Medulla oblongata (tissue), 1 donor: ENCODE data around the gene GSTO2.

Experiments
- DNase-seq: peaks from one replicate; pipeline ENCODE4 v3.0.0-alpha.2; 2015; ENCODE audit errors: extremely low spot score

GSTO2 gene

GRCh38 chr10:104325436-104326435 lies 56.8 kb downstream of the GSTO2 start:
- DNase-seq, result peak; percentile 60

GRCh38 chr10:104326991-104327610 lies 58.1 kb downstream of the GSTO2 start:
- no peak for DNase-seq

DNA sequence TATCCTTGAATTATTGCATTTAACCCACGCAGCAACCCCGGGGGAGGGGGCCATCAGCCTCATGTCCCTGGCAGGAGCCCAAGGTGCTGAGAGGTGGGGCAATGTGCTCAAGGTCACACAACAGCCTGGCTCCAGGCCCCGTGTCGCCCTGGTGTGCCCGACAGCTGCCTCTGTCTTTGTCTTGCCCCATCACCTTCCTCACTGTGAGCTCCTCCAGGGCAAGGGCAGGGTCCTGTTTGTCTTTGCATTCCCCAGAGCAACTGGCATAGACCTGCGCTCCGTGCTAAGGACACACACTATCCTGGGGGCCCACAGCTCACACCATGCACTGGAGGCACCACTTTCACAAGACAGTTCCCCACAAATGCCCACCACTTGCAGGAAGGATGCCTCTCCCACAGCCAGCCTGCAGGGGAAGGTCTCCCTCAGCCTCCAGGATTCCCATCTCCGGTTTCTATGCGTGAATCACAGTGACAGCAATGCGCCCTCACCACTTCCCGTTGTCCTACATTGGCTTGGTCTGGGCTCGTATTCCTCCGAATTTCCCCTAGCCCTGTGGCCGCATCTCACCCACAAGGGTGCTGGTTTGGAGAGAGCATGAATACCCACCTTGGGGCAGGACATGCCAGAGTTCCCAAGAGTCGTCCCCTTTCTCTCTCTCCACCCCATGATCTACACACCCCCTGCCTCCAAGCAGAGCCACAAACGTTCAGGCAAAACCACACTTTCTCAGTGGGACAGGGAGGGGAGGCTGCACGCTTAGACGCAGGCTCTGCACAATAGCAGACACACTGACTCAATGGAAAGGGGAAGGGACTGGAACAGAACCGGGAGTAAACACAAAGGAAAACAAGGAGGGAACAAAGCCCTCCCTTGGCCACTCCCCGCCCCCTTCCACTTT lies 59.0 kb downstream of the GSTO2 start:
- DNase-seq, result peak; percentile 67

DNA sequence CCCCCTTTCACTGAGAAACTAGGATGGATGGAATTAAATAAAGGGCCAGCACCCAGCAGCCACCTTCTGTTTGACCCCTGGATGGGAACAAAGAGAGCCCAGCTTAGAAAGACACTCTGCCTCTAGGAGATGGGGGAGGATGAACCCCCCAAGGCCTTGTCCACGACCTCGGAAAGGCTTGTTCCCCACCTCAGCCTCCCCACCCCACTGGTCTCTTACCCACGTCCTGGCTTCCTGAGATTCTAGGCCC lies 59.6 kb downstream of the GSTO2 start:
- DNase-seq, result no peak

DNA sequence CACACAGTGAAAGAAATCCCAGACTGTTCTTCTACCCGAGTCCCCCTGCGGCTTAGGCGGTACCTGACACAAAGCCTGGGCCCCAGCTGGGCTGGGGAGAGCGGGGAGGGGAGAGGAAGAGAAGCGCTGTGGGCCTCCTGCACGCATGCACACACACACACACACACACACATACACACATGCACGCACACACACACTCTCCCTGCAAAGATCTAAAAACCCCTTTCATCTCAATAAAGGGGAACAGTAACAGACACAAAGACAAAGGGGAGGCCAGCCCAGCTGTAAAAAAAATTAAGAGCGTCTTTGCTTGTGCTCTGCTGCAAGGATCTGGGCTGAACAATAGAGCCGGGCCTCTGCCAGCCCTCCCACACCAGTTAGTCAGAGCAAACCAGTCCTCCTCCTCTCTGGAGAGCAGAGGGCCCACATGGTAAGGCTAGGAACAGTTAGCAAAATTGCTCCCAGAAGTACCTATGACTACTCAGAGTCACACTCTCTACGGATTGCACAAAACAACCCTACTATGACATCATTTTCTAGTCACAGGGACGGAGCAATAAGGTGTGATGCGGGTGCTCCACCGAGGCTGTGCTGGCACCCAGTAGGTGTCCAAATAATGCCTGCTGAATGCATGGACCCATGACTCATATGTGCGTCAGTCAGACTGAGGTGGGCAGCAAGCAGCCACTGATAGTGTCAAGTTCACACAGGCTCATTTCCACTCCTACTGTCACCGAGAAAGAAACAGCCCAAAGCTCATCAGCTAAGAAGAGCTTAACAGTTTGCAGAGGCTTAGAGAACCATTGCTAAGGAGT lies 60.1 kb downstream of the GSTO2 start:
- DNase-seq, result peak; percentile 65

GRCh38 chr10:104329735-104330134 lies 60.8 kb downstream of the GSTO2 start:
- DNase-seq, result no peak

DNA sequence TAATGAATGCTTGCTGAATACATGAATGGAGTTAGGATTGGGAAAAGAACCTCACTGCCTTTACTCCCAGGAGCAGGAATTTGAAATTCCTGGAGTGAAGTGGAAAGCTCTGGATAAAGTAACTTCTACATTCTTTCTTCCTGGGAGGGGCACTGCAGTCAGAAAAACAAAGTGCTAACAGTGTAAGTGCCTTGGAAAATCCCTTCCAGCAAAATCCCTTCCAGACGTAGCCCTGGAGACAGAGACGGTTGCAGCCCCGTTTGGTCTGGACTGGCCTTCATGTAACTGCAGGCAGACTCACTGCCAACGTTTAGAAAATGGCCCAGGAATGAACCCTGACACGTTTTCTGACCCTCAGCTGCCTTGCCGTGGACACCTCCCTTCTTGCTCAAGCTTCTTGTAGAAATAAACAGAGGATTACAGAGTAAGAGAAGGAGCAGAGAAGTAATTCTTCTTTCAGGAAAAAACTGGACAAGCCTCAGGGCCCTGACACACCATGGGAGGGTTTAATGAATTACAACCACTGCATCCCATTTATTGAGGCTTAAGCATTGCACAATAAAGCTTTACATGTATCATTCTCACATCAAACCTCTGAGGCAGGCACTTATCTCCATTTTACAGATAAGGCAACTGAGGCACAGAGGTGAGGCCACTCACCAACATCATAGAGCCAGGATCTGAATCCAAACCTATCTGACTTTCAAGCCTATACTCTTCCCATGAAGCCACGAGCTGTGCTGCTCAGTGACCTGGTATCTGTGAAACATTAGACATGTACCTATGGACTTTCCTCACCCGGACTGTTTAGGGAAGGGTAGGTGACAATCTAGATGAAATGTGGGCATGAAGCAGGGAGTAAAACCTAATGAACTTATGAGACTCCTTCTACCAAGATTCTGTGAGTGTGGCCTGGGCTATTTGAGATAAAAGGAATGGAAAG lies 61.5 kb downstream of the GSTO2 start:
- peak; percentile 66 for DNase-seq

DNA sequence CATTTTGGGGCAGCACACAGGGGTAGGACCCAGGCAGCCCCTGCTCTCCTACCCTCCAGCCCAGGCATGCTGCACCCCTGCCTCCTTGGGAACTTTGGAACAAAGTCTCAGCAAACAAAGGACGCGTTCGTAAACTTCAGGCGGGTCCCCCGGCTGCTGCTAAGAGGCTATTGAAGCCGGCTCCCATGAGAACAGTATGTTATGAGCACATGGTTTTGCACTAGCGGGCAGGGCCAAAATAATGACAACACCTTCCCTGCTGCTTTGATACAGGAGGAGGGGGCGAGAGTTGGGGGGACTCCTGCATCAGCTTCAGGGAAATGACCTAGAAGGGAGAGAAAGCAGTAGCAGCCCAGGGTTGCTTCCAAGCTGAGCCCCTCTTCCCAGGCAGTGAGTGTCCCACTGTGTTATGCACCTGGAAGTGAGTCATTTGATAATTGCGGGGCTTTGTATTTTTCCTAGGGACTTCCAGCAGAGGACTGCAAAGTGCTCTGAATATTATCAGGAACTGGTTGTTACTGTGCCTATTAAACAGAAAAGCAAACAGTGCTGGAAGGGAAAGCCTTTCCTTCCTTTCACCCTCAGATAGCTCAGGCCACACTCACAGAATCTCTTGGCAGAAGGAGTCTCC lies 62.3 kb downstream of the GSTO2 start:
- peak; percentile 45 for DNase-seq

DNA sequence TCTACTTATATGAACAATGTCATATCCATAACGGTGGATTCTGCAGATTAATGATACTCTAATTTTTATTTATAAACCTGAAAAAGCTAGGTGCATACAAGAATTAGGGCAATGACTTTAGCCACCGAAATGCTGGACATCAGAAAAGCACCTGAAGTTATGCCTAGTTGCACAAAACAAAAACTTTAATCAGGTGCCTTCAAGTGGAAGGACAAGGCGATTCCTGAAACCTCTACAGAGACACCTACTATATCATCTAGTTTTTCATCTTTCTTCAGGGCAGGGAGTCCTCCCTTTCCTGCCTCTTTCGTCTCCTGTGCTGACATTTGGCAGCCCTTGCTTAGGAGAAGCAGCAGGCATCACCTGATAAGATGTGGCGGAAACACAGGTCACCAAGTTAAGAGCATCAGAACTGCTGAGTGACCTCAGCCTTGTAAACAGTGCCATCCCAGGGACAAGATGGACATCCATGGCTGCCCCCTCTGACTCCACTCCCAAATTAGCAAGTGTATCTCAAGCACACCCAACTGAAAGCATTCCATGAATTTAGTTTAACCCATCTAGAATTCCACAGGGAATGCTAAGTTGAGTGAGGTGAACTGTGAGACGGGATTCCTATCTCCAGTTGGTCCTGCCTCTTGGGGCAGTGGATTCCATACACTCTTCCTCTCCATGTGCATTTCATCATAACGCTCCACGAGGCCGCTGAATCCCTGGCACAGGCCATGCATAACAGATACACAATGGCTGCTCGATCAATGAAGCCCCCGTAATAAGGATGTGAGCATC lies 63.5 kb downstream of the GSTO2 start:
- no peak for DNase-seq

- DNase-seq, result no peak
Measured at GRCh38 chr10:104333032-104333727, 64.2 kb downstream of the GSTO2 start.

DNA sequence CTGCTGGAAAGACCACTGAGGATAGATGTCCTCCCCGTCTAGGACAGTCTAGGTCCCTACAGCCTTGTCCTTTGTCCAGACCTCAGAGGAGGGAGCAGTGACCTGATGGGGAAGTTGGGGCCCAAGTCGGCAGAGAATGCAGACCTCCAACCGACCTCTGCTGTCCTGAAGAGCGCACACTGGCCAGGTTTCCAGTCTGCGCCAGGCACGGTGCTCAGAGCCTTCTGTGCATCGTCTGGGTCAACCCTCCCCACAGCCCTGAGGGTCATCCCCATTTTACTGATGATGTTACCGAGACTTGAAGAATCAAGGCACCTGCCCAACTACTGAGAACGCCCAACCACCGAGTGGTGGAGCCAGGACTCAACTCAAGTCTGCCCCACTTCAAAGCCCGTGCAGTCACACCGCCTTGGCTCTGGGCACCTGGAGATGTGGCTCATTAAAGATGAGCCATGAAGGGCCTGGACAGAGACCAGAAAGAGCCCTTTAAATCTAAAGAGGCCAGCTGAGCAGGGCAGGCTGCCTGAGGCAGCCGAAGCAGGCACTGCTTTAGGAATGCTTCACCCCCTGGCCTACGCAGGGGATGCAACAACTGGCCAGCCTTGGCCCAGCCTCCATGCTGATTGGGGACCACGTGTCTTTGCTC lies 64.9 kb downstream of the GSTO2 start:
- DNase-seq, result no peak

- no peak for DNase-seq
Measured at GRCh38 chr10:104334561-104334960, 65.6 kb downstream of the GSTO2 start.

DNA sequence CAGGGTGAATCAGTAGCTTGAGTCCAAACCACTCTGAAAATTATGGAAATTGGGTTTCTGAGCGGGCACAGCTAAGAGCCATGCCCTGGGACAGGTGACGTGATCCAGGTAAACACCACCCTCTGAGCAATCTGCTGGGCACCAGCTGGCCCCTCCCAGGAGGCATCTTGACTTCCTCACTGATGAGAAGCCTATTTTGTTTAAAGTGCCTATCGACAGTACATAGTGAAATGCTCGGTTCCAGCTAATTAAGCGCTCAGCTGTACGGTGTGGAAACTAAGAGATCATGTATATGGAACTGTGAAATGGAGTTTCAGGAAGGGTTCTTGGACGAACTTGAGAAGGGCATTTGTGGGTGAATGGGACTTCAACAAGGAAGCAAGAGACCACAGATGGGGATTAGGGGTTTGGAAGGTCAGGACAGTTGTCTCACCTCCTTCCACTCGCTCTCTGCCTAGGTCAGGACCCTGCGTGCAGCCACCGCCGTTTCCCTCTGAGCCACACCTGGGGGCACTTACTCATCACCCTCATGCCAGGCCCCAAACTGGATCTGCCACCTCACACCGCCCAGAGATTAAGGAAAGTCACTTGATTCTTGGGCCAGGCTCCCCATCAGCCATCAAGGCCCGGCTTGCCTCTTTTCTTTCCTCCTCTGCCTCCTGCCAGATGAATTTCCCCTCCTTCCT lies 66.1 kb downstream of the GSTO2 start:
- DNase-seq, result no peak

- DNase-seq, result no peak
Measured at GRCh38 chr10:104336821-104337467, 68.0 kb downstream of the GSTO2 start.

- peak; percentile 62 for DNase-seq
Measured at GRCh38 chr10:104337521-104337984, 68.6 kb downstream of the GSTO2 start.

DNA sequence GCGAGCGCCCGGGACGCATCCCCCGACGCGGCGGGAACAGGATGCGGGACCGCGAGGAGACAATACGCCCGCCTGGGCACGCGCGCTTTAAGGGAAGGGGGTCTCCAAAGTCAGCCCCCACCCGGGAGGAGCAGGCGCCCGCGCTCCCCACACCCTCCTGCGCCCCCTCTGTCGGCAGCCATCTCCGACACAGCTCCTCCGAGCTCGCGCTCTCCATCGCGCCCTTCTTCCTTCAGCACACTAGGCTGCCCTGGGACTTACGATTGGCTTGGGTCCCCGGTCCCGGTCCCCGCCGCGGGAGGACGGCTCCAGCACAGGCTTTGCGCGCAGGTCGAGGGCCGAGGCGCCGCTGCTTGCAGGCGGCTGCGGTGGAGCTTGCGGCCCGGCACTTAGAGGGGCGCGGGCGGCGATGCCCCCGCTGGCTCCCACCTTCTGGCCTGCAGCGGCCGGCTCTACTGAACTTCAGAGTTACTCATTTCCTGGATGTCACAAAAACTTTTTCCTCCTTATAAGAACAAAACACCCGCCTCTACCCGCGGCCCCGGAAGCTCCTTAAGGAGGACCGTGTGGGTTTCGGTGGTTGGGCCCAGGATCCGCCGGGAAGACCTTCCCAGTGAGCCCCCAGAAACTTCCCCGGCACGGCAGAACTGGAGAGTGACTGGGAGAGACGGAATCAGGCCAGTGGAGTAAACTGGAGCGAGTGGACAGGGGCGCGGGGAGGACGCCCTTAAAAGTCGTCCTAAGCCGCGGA lies 69.2 kb downstream of the GSTO2 start, which contains the start of gene ITPRIP:
Gene ITPRIP (minus strand): TSS at position 481 of the 751 bp plus-strand sequence. CDS start 22,414 bp downstream, outside the sequence.
- DNase-seq, result peak; percentile 76
